ENCODE measurements around the gene WTAP. TPM values are rescaled to one million over a fixed set of nuclear protein-coding genes. Genes with fewer than 3 reads are reported as not detected.

Gene WTAP
- total RNA-seq, 1 experiment from 2014 or later = 44.7 TPM

DNA sequence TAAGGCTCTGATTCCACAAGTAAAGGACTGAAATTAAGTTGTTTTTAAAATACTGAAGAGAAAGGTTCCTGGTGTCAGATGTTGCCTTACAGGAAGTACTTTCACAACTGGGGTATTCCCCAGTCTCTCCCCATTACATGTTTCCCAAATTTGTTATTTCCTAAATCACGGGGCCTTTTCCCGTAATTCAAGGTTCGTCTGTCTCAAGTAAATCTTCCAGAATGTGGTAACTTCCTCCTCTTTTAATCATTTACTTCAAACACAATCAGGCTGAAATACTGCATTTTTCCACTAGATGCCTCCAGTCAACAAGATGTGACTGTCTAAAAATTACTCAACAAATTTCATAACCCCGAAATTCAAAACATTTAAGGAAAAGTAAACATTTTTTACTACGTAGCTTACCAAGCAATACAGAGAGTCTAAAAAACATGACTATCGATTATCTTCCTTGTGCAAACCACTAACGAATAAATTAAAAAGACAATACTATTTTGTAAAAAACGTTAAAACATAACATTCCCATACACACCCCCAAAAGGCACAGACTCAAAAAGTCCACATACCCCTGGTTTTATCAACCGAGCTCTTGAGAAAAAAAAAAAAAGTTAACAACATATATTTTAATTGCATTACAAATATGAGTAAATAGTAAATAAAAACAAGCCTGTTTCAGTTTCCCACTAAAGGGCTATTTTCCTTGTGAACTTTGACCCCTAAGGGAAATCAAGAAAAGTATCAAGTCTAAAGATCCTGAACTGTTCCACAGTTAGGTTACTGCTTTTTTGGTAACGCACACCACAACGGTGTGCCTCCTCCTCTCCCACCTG lies 36.0 kb upstream of the WTAP start:
- H3K4me2 ChIP-seq = peak overlapping the region; percentile 99
- 0 out of 2 replicates have a peak, but pooled peaks cover 6% of the 10 kb centered on the region for H3K36me3 ChIP-seq (ENCODE audit: low read depth)
- TF ChIP-seq CTCF (conservative IDR thresholded peaks at IDR 0.05) (peak; percentile 82), EZH2 (IDR thresholded peaks at IDR 0.05; ENCODE audit: low read depth) (no peak)
- peaks cover 20% of the 10 kb centered on the region for H3K79me2 ChIP-seq (ENCODE audit: low read depth)
- ChIA-PET CTCF (interaction anchor here (0.7 to 0.8 kb wide), 2 partner anchors 37 to 160 kb away, joined by 3 to 4 read pairs; no protein-coding TSS in a partner anchor), POLR2A (ENCODE audit: unreplicated experiment) (interaction anchor here (0.7 kb wide), 1 partner anchor 292 kb away, joined by 10 read pairs; no protein-coding TSS in a partner anchor)
- H3F3A ChIP-seq (ENCODE audit: insufficient read depth, low read depth) = 0 out of 2 replicates have a peak, but pooled peaks cover 14% of the 10 kb centered on the region
- H4K20me1 ChIP-seq (ENCODE audit: insufficient read depth) = no peaks in the 10 kb centered on the region
- no TSS peak for BruUV-seq (replicated peaks)
- DNase-seq = peak in 1 of 2 experiments; percentile 77
- no peaks in the 10 kb centered on the region for H3K9me3 ChIP-seq (ENCODE audit: insufficient read depth, low read depth)
- H3K4me3 ChIP-seq = peak overlapping the region; percentile 97; the same call in 1 of the 2 replicates
- no peaks in the 10 kb centered on the region for H3K9me2 ChIP-seq (ENCODE audit: insufficient read depth)
- no peaks in the 10 kb centered on the region for H3K27me3 ChIP-seq (ENCODE audit: insufficient read depth, low read depth)
- H2AFZ ChIP-seq = peak overlapping the region; percentile 74
- peak overlapping the region; percentile 42; the same call in 1 of the 2 replicates for H3K27ac ChIP-seq
- H3K4me1 ChIP-seq (replicated peaks; ENCODE audit: insufficient read depth) = peaks cover 23% of the 10 kb centered on the region
- intact Hi-C loops (cut with micrococcal nuclease; ENCODE audit: unreplicated experiment) = loop anchor here (2.0 to 10.0 kb wide), 3 partner anchors 161 to 763 kb away; no protein-coding TSS in a partner anchor

DNA sequence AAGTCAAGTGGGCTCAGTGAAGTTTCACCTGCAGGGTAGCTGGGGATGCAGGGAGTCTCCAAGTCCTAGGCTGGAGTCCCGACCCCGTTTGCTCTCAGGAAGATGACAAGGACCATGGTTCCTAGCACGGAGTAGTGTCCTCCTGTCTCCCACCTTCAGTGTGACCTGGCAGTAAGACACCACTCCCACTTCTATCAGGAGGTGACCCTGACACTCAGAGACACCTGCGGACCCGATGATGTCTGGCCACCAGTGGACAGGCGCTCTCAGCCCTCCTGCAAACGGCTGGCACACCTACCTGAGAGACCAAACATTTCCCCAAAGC lies 35.4 kb upstream of the WTAP start:
- intact Hi-C loops (cut with micrococcal nuclease; ENCODE audit: unreplicated experiment) = loop anchor here (2.0 to 10.0 kb wide), 3 partner anchors 161 to 763 kb away; no protein-coding TSS in a partner anchor
- Histone ChIP-seq H3K9me3 (ENCODE audit: insufficient read depth, low read depth) (no peaks in the 10 kb centered on the region), H3K27me3 (ENCODE audit: insufficient read depth, low read depth) (no peaks in the 10 kb centered on the region), H3K36me3 (ENCODE audit: low read depth) (0 out of 2 replicates have a peak, but pooled peaks cover 3% of the 10 kb centered on the region), H3K4me1 (replicated peaks; ENCODE audit: insufficient read depth) (peaks cover 23% of the 10 kb centered on the region), H3F3A (ENCODE audit: insufficient read depth, low read depth) (0 out of 2 replicates have a peak, but pooled peaks cover 14% of the 10 kb centered on the region), H3K79me2 (ENCODE audit: low read depth) (peaks cover 20% of the 10 kb centered on the region), H3K4me2 (peak overlapping the region; percentile 99), H3K9me2 (ENCODE audit: insufficient read depth) (no peaks in the 10 kb centered on the region), H3K4me3 (peak overlapping the region; percentile 97), H3K27ac (no peak overlapping the region), H4K20me1 (ENCODE audit: insufficient read depth) (no peaks in the 10 kb centered on the region), H2AFZ (peak overlapping the region; percentile 87; the same call in 1 of the 2 replicates)
- TF ChIP-seq EZH2 (IDR thresholded peaks at IDR 0.05; ENCODE audit: low read depth) (no peak), CTCF (conservative IDR thresholded peaks at IDR 0.05) (no peak)
- TSS peak; percentile 76 for BruUV-seq (replicated peaks)
- CTCF ChIA-PET = interaction anchor here (0.7 kb wide), 1 partner anchor 160 kb away, joined by 3 read pairs; no protein-coding TSS in a partner anchor
- DNase-seq = no peak
- POLR2A ChIA-PET (ENCODE audit: unreplicated experiment) = no interaction called here

DNA sequence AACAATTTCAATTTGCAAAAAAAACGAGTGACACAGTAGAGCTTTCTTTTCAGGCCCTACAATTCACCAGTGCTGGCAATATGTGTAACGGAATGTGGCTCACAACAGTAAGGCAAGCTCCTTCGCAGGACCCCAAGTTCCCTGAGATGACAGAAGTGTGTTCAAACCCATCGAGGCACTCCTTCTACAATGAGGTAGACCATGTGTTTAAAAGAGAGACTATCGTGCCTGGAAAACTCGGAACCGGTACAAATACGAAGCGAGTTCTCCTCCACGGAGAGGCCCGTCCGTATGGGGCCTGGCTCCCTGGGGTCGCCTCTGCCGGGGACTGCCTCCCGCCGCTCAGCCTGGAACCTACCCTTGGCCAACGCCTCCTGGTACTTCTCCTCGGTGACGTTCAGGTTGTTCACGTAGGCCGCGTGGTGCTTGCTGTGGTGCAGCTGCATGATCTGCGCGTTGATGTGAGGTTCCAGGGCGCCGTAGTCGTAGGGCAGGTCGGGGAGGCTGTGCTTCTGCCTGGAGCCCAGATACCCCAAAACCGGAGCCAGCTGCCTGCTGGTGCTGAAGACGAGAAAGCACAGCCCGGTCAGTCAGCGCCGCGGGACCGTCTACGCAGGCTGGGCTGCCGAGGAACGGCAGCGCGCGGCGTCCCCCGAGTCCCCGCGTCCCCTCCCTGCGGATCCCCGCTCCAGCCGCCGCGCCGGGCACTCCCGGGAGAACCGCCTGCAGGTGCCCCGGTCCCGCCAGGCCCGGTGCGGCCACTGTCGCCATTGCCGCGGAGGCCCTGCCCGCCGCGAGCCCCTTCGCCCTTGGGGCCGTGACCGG lies 34.8 kb upstream of the WTAP start:
- Histone ChIP-seq H3K4me3 (peak overlapping the region; percentile 97), H4K20me1 (ENCODE audit: insufficient read depth) (no peaks in the 10 kb centered on the region), H3K4me1 (replicated peaks; ENCODE audit: insufficient read depth) (peaks cover 23% of the 10 kb centered on the region), H3K36me3 (ENCODE audit: low read depth) (0 out of 2 replicates have a peak, but pooled peaks cover 2% of the 10 kb centered on the region), H3K27ac (no peak overlapping the region; the same call in 1 of the 2 replicates), H3K9me3 (ENCODE audit: insufficient read depth, low read depth) (no peaks in the 10 kb centered on the region), H3F3A (ENCODE audit: insufficient read depth, low read depth) (0 out of 2 replicates have a peak, but pooled peaks cover 14% of the 10 kb centered on the region), H3K79me2 (ENCODE audit: low read depth) (peaks cover 20% of the 10 kb centered on the region), H3K4me2 (peak overlapping the region; percentile 99), H2AFZ (peak overlapping the region; percentile 87), H3K27me3 (ENCODE audit: insufficient read depth, low read depth) (no peaks in the 10 kb centered on the region), H3K9me2 (ENCODE audit: insufficient read depth) (no peaks in the 10 kb centered on the region)
- intact Hi-C loops (cut with micrococcal nuclease; ENCODE audit: unreplicated experiment) = loop anchor here (1.0 to 10.0 kb wide), 4 partner anchors 70 to 762 kb away; partner anchors contain the start of genes ACAT2 and TCP1
- peak in 1 of 2 experiments; percentile 37 for DNase-seq
- BruUV-seq (replicated peaks) = no TSS peak
- ChIA-PET CTCF (interaction anchor here (0.7 kb wide), 1 partner anchor 159 kb away, joined by 3 read pairs; no protein-coding TSS in a partner anchor), POLR2A (ENCODE audit: unreplicated experiment) (no interaction called here)
- TF ChIP-seq CTCF (conservative IDR thresholded peaks at IDR 0.05) = no peak
- no peak for TF ChIP-seq EZH2 (IDR thresholded peaks at IDR 0.05; ENCODE audit: low read depth)
